Measurements from ENCODE around the gene PXK.

The PXK gene

DNA sequence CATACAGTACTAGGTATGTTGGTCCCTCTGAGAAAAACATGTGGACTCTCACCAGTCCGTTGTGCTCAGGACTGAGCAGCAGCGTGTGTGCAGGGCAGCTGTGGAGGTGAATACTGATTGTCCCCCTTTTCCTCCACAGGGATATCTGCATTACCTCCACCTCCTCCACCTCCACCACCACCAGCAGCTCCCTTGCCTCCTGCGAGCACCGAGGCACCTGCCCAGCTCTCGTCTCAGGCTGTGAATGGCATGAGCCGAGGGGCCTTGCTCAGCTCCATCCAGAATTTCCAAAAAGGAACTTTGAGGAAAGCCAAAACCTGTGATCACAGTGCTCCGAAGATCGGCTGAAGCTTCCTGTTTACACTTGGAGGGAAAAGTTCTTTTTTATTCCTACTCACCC is 91.9 kb downstream of the PXK start:
- no peak overlapping the region for H3K4me3 ChIP-seq (ENCODE audit: low read depth, low read length)
- DNase-seq (ENCODE audit: low read depth) = no peak
- TF ChIP-seq POLR2A (IDR thresholded peaks at IDR 0.05; ENCODE audit: extremely low read depth, insufficient read length) (no peak), MYC (IDR thresholded peaks at IDR 0.05; ENCODE audit: low read depth, low read length) (no peak)
- TF ChIP-seq, protein P1, sequence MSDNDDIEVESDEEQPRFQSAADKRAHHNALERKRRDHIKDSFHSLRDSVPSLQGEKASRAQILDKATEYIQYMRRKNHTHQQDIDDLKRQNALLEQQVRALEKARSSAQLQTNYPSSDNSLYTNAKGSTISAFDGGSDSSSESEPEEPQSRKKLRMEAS (IDR thresholded peaks at IDR 0.05; ENCODE audit: low read depth, low read length) = no peak
- TF ChIP-seq, protein P2, sequence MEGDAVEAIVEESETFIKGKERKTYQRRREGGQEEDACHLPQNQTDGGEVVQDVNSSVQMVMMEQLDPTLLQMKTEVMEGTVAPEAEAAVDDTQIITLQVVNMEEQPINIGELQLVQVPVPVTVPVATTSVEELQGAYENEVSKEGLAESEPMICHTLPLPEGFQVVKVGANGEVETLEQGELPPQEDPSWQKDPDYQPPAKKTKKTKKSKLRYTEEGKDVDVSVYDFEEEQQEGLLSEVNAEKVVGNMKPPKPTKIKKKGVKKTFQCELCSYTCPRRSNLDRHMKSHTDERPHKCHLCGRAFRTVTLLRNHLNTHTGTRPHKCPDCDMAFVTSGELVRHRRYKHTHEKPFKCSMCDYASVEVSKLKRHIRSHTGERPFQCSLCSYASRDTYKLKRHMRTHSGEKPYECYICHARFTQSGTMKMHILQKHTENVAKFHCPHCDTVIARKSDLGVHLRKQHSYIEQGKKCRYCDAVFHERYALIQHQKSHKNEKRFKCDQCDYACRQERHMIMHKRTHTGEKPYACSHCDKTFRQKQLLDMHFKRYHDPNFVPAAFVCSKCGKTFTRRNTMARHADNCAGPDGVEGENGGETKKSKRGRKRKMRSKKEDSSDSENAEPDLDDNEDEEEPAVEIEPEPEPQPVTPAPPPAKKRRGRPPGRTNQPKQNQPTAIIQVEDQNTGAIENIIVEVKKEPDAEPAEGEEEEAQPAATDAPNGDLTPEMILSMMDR (IDR thresholded peaks at IDR 0.05; ENCODE audit: low read depth, low read length) = no peak

DNA sequence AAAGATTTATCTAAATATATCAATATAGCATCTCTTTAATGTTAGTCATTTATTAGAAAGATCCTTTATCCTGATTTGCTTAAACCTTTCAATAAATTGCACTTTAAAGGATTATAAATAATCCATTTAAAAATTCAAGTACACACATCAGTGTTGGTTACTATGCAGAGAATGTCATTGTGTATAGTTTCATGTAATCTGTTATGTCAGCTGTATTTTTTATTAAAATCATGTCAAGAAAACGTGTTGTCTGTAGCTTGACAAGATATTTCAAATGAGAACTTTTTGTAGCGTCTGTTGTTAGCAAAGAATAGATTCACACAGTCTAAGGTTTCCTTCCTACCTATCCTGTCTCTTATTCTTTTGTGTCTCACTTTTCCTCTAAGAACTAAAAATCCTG is 93.1 kb downstream of the PXK start:
- TF ChIP-seq MYC (IDR thresholded peaks at IDR 0.05; ENCODE audit: low read depth, low read length) (no peak), POLR2A (IDR thresholded peaks at IDR 0.05; ENCODE audit: extremely low read depth, insufficient read length) (no peak)
- TF ChIP-seq, protein P1 (IDR thresholded peaks at IDR 0.05; ENCODE audit: low read depth, low read length) = no peak
- TF ChIP-seq, protein P2 (IDR thresholded peaks at IDR 0.05; ENCODE audit: low read depth, low read length) = no peak
- no peak for DNase-seq (ENCODE audit: low read depth)
- no peak overlapping the region for H3K4me3 ChIP-seq (ENCODE audit: low read depth, low read length)

DNA sequence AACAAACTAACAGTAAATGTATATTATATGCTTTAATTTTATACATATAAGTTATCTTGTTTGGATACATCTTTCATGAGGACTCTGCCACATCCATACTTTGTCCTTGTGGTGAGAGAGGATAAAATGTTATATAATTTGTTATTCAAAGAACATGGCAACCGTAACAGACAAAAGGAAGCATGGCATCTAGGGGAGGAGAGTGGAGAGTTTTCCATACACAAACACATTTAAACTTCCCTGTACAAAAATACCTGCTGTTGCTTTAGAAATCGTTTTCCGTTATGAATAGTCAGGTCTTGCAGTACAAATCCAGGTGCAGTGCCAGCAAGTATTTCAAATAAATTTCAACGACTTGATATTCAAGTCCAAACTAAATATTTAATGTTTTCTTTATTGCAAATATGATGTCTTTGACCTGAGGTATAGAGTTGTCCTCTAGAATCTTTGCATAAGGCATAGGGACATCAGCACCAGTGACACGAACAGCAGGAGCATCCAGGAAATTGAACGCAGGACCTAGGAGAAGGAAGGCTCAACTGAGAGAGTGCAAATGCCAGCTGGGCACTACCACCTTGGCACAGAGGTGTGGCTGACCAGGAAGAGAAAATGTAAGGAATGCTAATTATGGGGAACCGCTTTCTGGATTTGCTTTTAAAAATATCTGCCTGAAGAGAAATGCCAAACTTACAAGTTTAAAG is 95.1 kb downstream of the PXK start:
- DNase-seq (ENCODE audit: low read depth) = no peak
- TF ChIP-seq, protein P1 (IDR thresholded peaks at IDR 0.05; ENCODE audit: low read depth, low read length) = no peak
- TF ChIP-seq POLR2A (IDR thresholded peaks at IDR 0.05; ENCODE audit: extremely low read depth, insufficient read length) (no peak), MYC (IDR thresholded peaks at IDR 0.05; ENCODE audit: low read depth, low read length) (no peak)
- TF ChIP-seq, protein P2 (IDR thresholded peaks at IDR 0.05; ENCODE audit: low read depth, low read length) = no peak
- no peak overlapping the region for H3K4me3 ChIP-seq (ENCODE audit: low read depth, low read length)

DNA sequence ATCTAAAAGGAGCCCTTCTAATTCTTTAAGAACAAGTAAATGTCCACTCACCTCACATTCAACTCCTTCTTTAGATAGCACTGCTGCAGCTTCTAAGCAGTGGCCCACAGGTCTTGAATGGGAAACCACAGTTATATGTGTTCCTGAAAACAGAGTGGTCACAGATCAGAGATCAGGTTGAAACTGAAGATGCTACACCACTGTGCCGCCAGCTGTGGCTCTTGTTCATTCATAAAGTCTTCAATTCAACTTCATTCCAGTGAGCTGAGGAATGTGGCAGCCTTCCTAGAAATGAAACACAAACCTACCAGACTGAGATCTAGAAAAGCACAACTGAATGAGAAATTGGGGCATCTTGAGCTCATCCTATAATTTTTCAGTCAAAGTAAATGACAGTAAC is 97.0 kb downstream of the PXK start:
- TF ChIP-seq MYC (IDR thresholded peaks at IDR 0.05; ENCODE audit: low read depth, low read length) (no peak), POLR2A (IDR thresholded peaks at IDR 0.05; ENCODE audit: extremely low read depth, insufficient read length) (no peak)
- TF ChIP-seq, protein P1 (IDR thresholded peaks at IDR 0.05; ENCODE audit: low read depth, low read length) = no peak
- TF ChIP-seq, protein P2 (IDR thresholded peaks at IDR 0.05; ENCODE audit: low read depth, low read length) = no peak
- no peak for DNase-seq (ENCODE audit: low read depth)
- H3K4me3 ChIP-seq (ENCODE audit: low read depth, low read length) = no peak overlapping the region

DNA sequence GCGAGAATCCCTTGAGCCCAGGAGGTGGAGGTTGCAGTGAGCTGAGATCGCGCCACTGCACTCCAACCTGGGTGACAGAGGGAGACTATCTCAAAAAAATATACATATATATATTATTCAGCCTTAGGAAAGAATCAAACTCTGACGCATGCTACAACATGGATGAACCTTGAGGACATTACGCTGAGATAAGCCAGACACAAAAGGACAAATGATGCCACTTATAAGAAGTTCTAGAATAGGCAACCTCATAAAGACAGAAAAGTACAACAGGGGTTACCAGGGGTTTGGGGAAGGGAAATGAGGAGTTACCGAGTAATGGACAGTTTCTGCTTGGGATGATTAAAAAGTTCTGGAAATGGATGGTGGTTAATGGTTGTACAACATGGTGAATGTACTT is 100.2 kb downstream of the PXK start:
- TF ChIP-seq, protein P1 (IDR thresholded peaks at IDR 0.05; ENCODE audit: low read depth, low read length) = no peak
- no peak for TF ChIP-seq MYC (IDR thresholded peaks at IDR 0.05; ENCODE audit: low read depth, low read length)
- TF ChIP-seq, protein P2 (IDR thresholded peaks at IDR 0.05; ENCODE audit: low read depth, low read length) = no peak
- no peak for TF ChIP-seq POLR2A (IDR thresholded peaks at IDR 0.05; ENCODE audit: extremely low read depth, insufficient read length)

More for the DNA sequence above, 100.2 kb downstream of the PXK start:
- peak overlapping the region; percentile 66 for H3K4me3 ChIP-seq (ENCODE audit: low read depth, low read length)
- no peak for DNase-seq (ENCODE audit: low read depth)
